Measurements from ENCODE around the gene AMN. TPM values are rescaled to one million over a fixed set of nuclear protein-coding genes. Genes with fewer than 3 reads are reported as not detected.

Gene AMN
- total and polyA plus RNA-seq, 9 of the 15 experiments (the other 6 are each of a cell fraction or from before 2014, with no cell fraction given): 0.04 to 0.14 TPM; not detected in 7

DNA sequence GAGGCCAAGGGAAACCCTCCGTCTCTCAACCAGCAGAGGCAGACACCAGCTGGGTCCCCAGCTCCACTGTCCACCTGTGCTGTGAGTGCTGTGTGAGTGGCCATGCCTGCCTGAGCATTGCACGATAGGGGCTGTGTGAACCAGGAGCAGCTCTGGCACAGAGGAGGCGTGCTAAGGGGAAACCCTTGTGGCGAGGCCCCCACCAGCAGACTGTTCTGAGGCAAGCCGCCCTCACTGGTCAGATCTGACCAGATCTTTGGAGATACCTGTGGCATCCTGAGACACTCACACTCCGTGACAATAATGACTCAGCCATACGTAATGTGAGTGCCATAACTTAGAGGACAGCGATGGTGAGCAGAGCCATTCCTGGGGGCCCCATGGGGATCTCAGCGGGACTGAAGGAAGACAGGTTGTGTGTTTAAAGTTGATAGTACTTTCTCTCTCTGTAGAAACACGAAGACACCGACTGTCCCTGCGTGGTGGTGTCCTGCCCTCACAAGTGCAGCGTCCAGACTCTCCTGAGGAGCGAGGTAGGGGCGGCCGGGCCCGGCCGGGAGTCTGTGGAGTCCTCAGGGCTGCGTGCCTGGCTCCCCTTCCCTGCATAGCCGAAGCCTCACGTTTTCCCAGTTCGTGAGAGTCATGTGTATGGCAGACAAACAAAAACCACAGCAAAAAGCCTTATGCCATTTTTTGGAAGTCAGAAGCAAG, 36.6 kb upstream of the AMN start:
- peak overlapping the region in 1 of 2 experiments; percentile 26; a peak in 1 of 4 replicates for H3K9ac ChIP-seq (ENCODE audit: insufficient read depth in 1 of 2, low read depth in 2 of 2, low read length in 2 of 2)
- no peak for FAIRE-seq
- H3K4me3 ChIP-seq: no peak overlapping the region
- no peaks in the 10 kb centered on the region for H4K20me1 ChIP-seq (replicated peaks; ENCODE audit: control insufficient read depth, insufficient read depth, low read length)
- ATAC-seq: no peak
- POLR2A ChIA-PET: no interaction called here
- H3K27ac ChIP-seq (ENCODE audit: extremely low read depth, low read depth, low read length): no peak overlapping the region
- in situ Hi-C loops (cut with MboI) (no loop called here), intact Hi-C loops (cut with micrococcal nuclease) (no loop called here)
- no peak overlapping the region for H2AFZ ChIP-seq (ENCODE audit: low read depth, low read length)
- H3K9me1 ChIP-seq (ENCODE audit: control insufficient read depth, insufficient read depth, low read length): no peaks in the 10 kb centered on the region
- no peak overlapping the region for H3K4me2 ChIP-seq (ENCODE audit: insufficient read depth, low read length)
- H3K9me3 ChIP-seq (replicated peaks; ENCODE audit: control insufficient read depth, insufficient read depth, low read depth, low read length): no peaks in the 10 kb centered on the region
- no peaks in the 10 kb centered on the region for H3K79me2 ChIP-seq (ENCODE audit: control insufficient read depth, insufficient read depth, low read length)
- H3K4me1 ChIP-seq (replicated peaks in 1 of 2; ENCODE audit: control insufficient read depth in 2 of 2, insufficient read depth in 2 of 2, low read length in 2 of 2): no peaks in the 10 kb centered on the region
- BruUV-seq (replicated peaks): no TSS peak
- H3K27me3 ChIP-seq (ENCODE audit: control insufficient read depth in 2 of 2, insufficient read depth in 2 of 2, low read length in 2 of 2): no peaks in the 10 kb centered on the region
- 88% methylated on average over 9 of the region's 22 CpGs for WGBS (ENCODE audit: insufficient coverage, low coverage, missing lambda C conversion rate)
- CTCF ChIA-PET (ENCODE audit: low intra/inter-chr PET ratio): interaction anchor here (0.6 kb wide), 1 partner anchor 74 kb away, joined by 3 read pairs; no protein-coding TSS in a partner anchor
- DNase-seq (ENCODE audit: extremely low read depth in 1 of 4, low spot score in 3 of 4): no peak
- H3K36me3 ChIP-seq (ENCODE audit: control insufficient read depth, insufficient read depth, low read length): peaks cover 15% of the 10 kb centered on the region; the same call in 2 of the 3 replicates
- TF ChIP-seq HSF4 (CRISPR knock-in tag; IDR thresholded peaks at IDR 0.05; ENCODE audit: borderline replicate concordance) (no peak), ETV6 (IDR thresholded peaks at IDR 0.05; ENCODE audit: borderline replicate concordance in 1 of 2, low read depth in 2 of 2, low read length in 1 of 2) (no peak), ETV6 (CRISPR knock-in tag; IDR thresholded peaks at IDR 0.05; ENCODE audit: borderline replicate concordance) (no peak), MYC (IDR thresholded peaks at IDR 0.05; ENCODE audit: low read depth, low read length) (no peak), MYC (CRISPR knock-in tag; IDR thresholded peaks at IDR 0.05; ENCODE audit: borderline replicate concordance, low read depth) (no peak), HMGXB4 (CRISPR knock-in tag; IDR thresholded peaks at IDR 0.05) (no peak)
